Memory B cell (primary cell): ENCODE measurements around the gene FLT3.

Source experiments
- ATAC-seq: fragments of 150-1000 bp; cut with Tn5 transposase; 2 replicates; pipeline ENCODE4 v1.10.0; 2021; ENCODE audit warnings: low read depth, mild to moderate bottlenecking, moderate library complexity
- DNase-seq, 2 donors: peaks; one replicate each; pipeline ENCODE4 v3.0.0; 2022; ENCODE audit warnings: low spot score in 2 of 2
- H3K27ac Mint-ChIP-seq: one replicate; pipeline ENCODE4 v1.8.0; 2022; ENCODE audit warnings: mild to moderate bottlenecking, moderate library complexity, mixed read lengths
- H3K27me3 Mint-ChIP-seq: one replicate; pipeline ENCODE4 v1.8.0; 2022; ENCODE audit warnings: mixed read lengths
- H3K36me3 Mint-ChIP-seq: one replicate; pipeline ENCODE4 v1.8.0; 2022; ENCODE audit warnings: mild to moderate bottlenecking, mixed read lengths
- H3K4me1 Mint-ChIP-seq: one replicate; pipeline ENCODE4 v1.8.0; 2022; ENCODE audit warnings: mixed read lengths
- H3K4me3 Mint-ChIP-seq: one replicate; pipeline ENCODE4 v1.8.0; 2022; ENCODE audit warnings: mild to moderate bottlenecking, moderate library complexity, mixed read lengths
- H3K9me3 Mint-ChIP-seq: one replicate; pipeline ENCODE4 v1.8.0; 2022; ENCODE audit warnings: mixed read lengths

The FLT3 gene

DNA sequence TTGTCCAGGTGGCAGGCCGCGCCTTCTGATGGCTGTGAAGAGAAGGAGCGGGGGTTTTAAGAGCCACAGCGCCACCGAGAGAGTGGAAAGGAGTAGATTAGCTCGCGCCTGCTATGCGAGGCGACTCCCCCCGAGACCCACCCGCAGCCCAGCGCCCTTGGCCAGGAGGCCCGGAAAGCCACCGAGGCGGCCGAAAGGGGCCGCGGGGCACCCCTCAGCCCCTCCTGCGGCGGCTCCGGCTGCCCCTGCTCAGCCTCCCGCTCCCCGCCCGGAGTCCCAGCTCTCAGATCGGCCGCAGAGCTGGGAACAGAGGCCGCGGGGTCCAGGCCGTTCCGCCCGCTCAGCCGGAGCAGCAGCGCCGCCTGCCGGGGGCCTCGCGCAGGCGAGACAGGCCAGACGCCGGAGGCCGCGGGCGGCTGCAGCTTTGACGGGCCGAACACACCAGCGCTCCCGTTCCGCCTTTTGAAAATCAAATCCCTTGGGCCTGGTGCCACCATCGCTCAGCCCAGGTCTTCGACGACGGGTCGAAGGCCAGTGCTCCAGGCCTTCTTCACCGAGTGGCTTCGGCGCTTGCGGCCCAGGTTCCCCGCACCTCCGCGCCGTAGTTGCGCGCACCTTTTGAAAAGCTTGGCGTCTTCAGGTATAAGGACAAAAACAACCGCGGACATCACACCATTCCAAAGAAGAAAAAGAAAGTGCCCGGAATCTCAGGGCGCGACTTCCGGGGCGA, 146.5 kb downstream of the FLT3 start:
- peaks cover 9% of the 10 kb centered on the region for H3K4me1 Mint-ChIP-seq
- peaks cover 19% of the 10 kb centered on the region for H3K27me3 Mint-ChIP-seq
- H3K9me3 Mint-ChIP-seq = peaks cover 3% of the 10 kb centered on the region
- DNase-seq = peak; percentile 64 to 76
- peak overlapping the region; percentile 64 for H3K4me3 Mint-ChIP-seq
- H3K27ac Mint-ChIP-seq = no peak overlapping the region
- peak; percentile 88 for ATAC-seq
- no peaks in the 10 kb centered on the region for H3K36me3 Mint-ChIP-seq
